ENCODE measurements around the gene SAA2.

DNA sequence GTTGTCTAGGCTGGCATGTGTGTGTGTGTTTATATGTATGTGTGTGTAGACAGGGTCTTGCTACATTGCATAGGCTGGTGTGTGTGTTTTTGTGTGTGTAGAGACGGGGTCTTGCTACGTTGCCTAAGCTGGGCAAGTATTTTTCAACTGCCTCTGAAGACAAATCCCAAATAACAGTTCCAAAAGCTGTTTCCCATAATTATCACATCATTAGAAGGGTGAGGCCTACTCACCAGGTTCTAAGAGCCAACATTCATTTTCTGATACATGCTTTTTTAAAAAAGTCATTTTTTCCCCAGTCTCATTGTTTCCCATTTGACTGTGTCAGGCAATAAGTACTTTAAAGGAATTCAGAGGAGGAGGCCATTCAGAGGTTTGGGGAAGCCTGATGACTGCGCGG, 40.4 kb upstream of the SAA2 start:
- TF ChIP-seq CTCF (IDR thresholded peaks at IDR 0.05; ENCODE audit: low read depth, low read length) = no peak
- TF ChIP-seq POLR2A (IDR thresholded peaks at IDR 0.05; ENCODE audit: extremely low read depth, insufficient read length) = no peak
- no peak for TF ChIP-seq MYC (IDR thresholded peaks at IDR 0.05; ENCODE audit: low read depth, low read length)
- no peak for TF ChIP-seq MAX (IDR thresholded peaks at IDR 0.05; ENCODE audit: low read depth, low read length)

Data from NB4 (cell line).